GM18511 (cell line): ENCODE data around the gene CD38.

Experiments
- ATAC-seq: cut with Tn5 transposase; IDR thresholded peaks from one replicate; pipeline ENCODE4 v1.9.1; 2021; ENCODE audit warnings: mild to moderate bottlenecking, moderate library complexity; ENCODE audit not compliant: unreplicated experiment

The CD38 gene

GRCh38 chr4:15894921-15895916, 117.1 kb downstream of the CD38 start:
- ATAC-seq = no peak

DNA sequence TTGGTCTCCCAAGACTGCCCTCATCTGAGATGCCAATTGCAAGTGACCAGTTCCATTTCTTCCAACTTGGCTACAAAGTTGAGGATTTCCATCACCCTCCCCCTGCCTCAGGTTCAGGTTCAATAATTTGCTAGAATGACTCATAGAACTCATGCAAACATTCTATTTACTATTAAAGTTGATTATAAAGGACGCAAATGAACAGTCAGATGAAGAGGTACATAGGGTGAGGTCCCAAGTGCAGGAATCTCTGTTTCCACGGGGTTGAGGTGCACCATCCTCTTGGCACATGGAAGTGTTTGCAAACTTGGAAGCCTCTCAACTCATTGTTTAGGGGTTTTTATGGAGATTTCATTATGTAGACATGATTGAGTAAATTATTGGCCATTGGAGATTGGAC, 119.4 kb downstream of the CD38 start:
- ATAC-seq = no peak

DNA sequence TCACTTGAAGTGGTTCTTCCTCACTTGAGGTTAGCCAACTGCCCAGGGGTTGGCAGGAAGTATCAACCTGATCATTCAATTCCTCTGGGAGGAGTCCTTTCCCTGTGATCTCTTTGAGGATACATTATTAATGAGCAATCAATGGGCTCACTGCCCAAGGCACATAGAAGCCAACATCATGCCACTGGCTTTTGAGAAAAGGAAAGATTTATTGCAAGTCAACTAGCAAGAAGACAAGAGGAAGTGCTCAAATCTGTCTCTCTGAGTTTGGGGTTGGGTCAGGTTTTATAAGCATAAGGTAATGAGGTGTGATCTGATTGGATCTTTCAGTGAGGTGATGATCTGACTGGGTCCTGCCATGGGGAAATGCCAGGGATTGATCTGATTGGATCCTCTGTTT, 120.8 kb downstream of the CD38 start:
- ATAC-seq = no peak

DNA sequence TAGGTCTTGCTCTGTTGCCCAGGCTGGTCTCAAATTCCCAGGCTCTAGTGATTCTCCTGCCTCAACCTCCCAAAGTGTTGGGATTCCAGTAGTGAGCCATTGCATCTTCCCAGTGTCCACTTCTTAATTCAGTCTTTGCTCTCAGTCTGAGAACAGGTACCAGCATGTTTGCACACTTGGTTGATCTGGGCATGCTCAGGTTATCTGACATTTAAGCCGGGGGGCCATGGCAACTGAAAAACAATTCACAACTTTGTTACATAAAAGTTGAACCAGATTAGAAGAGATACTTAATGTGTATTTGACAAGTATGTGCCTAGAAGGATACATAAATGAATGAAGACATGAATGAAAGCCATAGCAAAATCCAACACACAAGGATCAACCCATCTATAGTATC, 121.4 kb downstream of the CD38 start:
- no peak for ATAC-seq

DNA sequence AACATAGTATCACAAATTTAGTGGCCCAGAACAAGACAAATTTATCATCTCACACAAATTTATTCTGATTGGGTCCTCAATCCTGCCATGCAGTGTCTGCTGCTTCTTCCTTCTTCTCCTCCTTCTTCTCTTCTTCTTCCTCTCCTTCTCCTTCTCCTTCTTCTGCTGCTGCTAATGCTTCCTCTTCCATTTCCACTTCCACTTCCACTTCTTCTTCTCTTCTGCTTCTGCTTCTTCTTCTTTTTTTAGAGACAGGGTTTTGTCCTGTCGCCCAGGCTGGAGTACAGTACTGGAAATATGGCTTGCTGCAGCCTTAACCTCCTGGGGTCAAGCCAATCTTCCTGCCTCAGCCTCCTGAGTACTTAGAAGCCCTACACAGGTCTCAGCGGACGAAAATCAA, 122.9 kb downstream of the CD38 start:
- no peak for ATAC-seq

GRCh38 chr4:15901998-15902397, 123.9 kb downstream of the CD38 start:
- no peak for ATAC-seq

DNA sequence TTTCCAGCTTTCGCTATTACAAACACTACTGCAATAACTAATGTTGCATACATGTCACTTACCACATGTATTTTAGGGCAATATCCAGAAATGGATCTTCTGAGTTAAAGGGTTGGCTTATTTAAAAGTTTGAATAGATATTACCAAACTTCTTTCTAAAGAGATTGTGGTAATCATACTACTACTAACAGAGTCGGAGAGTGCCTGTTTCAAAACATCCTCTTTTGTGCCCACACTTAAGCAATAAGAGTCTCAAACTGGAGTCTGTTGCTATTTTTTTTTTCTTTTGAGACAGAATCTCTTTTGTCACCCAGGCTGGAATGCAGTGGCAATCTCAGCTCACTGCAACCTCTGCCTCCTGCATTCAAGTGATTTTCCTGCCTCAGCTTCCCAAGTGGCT, 124.6 kb downstream of the CD38 start:
- no peak for ATAC-seq
